SU-DHL-6 (cell line): ENCODE measurements around the gene SPRR3.

Experiments
- CTCF ChIP-seq: fragments of 200-600 bp; sonication (generic); IDR thresholded peaks from one replicate; pipeline ENCODE4 v1.5.1; 2017; ENCODE audit warnings: antibody characterized with exemption, mild to moderate bottlenecking, low read length, moderate library complexity; ENCODE audit not compliant: insufficient read depth, poor library complexity, severe bottlenecking
- EZH2phosphoT487 ChIP-seq: fragments of 200-600 bp; sonication (generic), shearing (Covaris generic); conservative IDR thresholded peaks from 2 replicates; pipeline ENCODE4 v1.6.1; 2018; ENCODE audit warnings: mild to moderate bottlenecking, antibody characterized with exemption, low read length, moderate library complexity, mixed read lengths

GRCh38 chr1:152998476-152998875 lies 3.1 kb upstream of the SPRR3 start:
- TF ChIP-seq CTCF (no peak), EZH2phosphoT487 (no peak)
